Inflammatory macrophage treated with lipopolysaccharide for 1 hour (primary cell): ENCODE results near the gene NEDD9.

Experiments
- DNase-seq, 2 donors: peaks; one replicate each; pipeline ENCODE4 v3.0.0-alpha.2; 2020 to 2022

NEDD9 gene

GRCh38 chr6:11172501-11173327, 59.8 kb downstream of the NEDD9 start:
- peak; percentile 38 to 81 for DNase-seq

- DNase-seq = no peak
Observed at GRCh38 chr6:11171952-11172351, 60.5 kb downstream of the NEDD9 start.

GRCh38 chr6:11168091-11168635, 64.3 kb downstream of the NEDD9 start:
- no peak for DNase-seq

GRCh38 chr6:11166948-11167347, 65.5 kb downstream of the NEDD9 start:
- no peak for DNase-seq

- no peak for DNase-seq
Observed at GRCh38 chr6:11164717-11165646, 67.5 kb downstream of the NEDD9 start.

GRCh38 chr6:11163932-11164331, 68.5 kb downstream of the NEDD9 start:
- DNase-seq = no peak

GRCh38 chr6:11162262-11162661, 70.2 kb downstream of the NEDD9 start:
- no peak for DNase-seq

- no peak for DNase-seq
Observed at GRCh38 chr6:11161031-11161956, 71.2 kb downstream of the NEDD9 start.

- DNase-seq = no peak
Observed at GRCh38 chr6:11160199-11160598, 72.3 kb downstream of the NEDD9 start.

- no peak for DNase-seq
Observed at GRCh38 chr6:11155589-11155988, 76.9 kb downstream of the NEDD9 start.

GRCh38 chr6:11153447-11153846, 79.0 kb downstream of the NEDD9 start:
- no peak for DNase-seq

- no peak for DNase-seq
Observed at GRCh38 chr6:11152581-11152980, 79.9 kb downstream of the NEDD9 start.

GRCh38 chr6:11151488-11151887, 81.0 kb downstream of the NEDD9 start:
- DNase-seq = no peak

GRCh38 chr6:11149551-11149950, 82.9 kb downstream of the NEDD9 start:
- DNase-seq = no peak

- DNase-seq = no peak
Observed at GRCh38 chr6:11146117-11146826, 86.2 kb downstream of the NEDD9 start.

GRCh38 chr6:11144393-11144851, 88.0 kb downstream of the NEDD9 start:
- DNase-seq = peak; percentile 66 to 84

GRCh38 chr6:11143394-11144371, 88.8 kb downstream of the NEDD9 start:
- DNase-seq = peak; percentile 92 to 95

- DNase-seq = peak in 1 of 2 donors; percentile 36
Observed at GRCh38 chr6:11142296-11143027, 90.0 kb downstream of the NEDD9 start.

GRCh38 chr6:11141295-11141694, 91.2 kb downstream of the NEDD9 start:
- DNase-seq = peak; percentile 35 to 55

- no peak for DNase-seq
Observed at GRCh38 chr6:11140056-11140455, 92.4 kb downstream of the NEDD9 start.
